GM23338 (cell line): Measurements from ENCODE around the gene ARL5A. TPM values are rescaled to one million over a fixed set of nuclear protein-coding genes. Genes with fewer than 3 reads are reported as not detected.

Experiments
- ATAC-seq: fragments of 200-7000 bp; cut with Tn5 transposase; 3 replicates; pipeline ENCODE4 v1.9.1; 2020
- DNase-seq: peaks from one replicate; pipeline ENCODE4 v3.0.0-alpha.2; 2015; ENCODE audit warnings: low spot score
- H2AFZ ChIP-seq: fragments of 200-600 bp; sonication (generic); 2 replicates; pipeline ENCODE4 v1.8.0; 2016; ENCODE audit warnings: antibody characterized with exemption, mild to moderate bottlenecking, moderate library complexity
- H3F3A ChIP-seq: fragments of 200-600 bp; sonication (generic); replicated peaks from 2 replicates; pipeline ENCODE4 v1.8.0; 2017; ENCODE audit warnings: antibody characterized with exemption, mixed run types, low read depth
- H3K27ac ChIP-seq: fragments of 200-600 bp; sonication (generic); 2 replicates; pipeline ENCODE4 v1.6.1; 2016; ENCODE audit warnings: low read depth
- H3K27me3 ChIP-seq: fragments of 200-600 bp; sonication (generic); 2 replicates; pipeline ENCODE4 v1.8.0; 2016; ENCODE audit warnings: mild to moderate bottlenecking, mixed run types, moderate library complexity; ENCODE audit not compliant: insufficient read depth
- H3K36me3 ChIP-seq: fragments of 200-600 bp; sonication (generic); 2 replicates; pipeline ENCODE4 v1.8.0; 2016; ENCODE audit warnings: mild to moderate bottlenecking; ENCODE audit not compliant: insufficient read depth
- H3K4me1 ChIP-seq: fragments of 200-600 bp; sonication (generic); 2 replicates; pipeline ENCODE4 v1.8.0; 2016; ENCODE audit warnings: mild to moderate bottlenecking, moderate library complexity; ENCODE audit not compliant: insufficient read depth
- H3K4me2 ChIP-seq: fragments of 200-600 bp; sonication (generic); 2 replicates; pipeline ENCODE4 v1.7.1; 2017; ENCODE audit warnings: mixed run types
- H3K4me3 ChIP-seq: fragments of 200-600 bp; sonication (generic); 2 replicates; pipeline ENCODE4 v1.6.1; 2016; ENCODE audit warnings: mixed run types
- H3K79me2 ChIP-seq: fragments of 200-600 bp; sonication (generic); replicated peaks from 2 replicates; pipeline ENCODE4 v1.8.0; 2017; ENCODE audit warnings: mild to moderate bottlenecking; ENCODE audit not compliant: insufficient read depth
- H3K9me2 ChIP-seq: fragments of 200-600 bp; sonication (generic); 2 replicates; pipeline ENCODE4 v1.8.0; 2017; ENCODE audit not compliant: insufficient read depth
- H4K20me1 ChIP-seq: fragments of 200-600 bp; sonication (generic); replicated peaks from 2 replicates; pipeline ENCODE4 v1.8.0; 2017; ENCODE audit warnings: mild to moderate bottlenecking; ENCODE audit not compliant: insufficient read depth
- H3K27ac Mint-ChIP-seq: 2 replicates; pipeline ENCODE4 v1.8.0; 2020; ENCODE audit warnings: inconsistent platforms, mild to moderate bottlenecking, moderate library complexity, mixed read lengths
- H3K27me3 Mint-ChIP-seq: 3 replicates; pipeline ENCODE4 v1.8.0; 2022; ENCODE audit warnings: low read depth, mild to moderate bottlenecking, moderate library complexity, mixed read lengths, inconsistent platforms; ENCODE audit not compliant: insufficient read depth, poor library complexity
- H3K36me3 Mint-ChIP-seq: 3 replicates; pipeline ENCODE4 v1.8.0; 2021; ENCODE audit warnings: low read depth, mild to moderate bottlenecking, inconsistent platforms, moderate library complexity, mixed read lengths
- H3K4me1 Mint-ChIP-seq: 3 replicates; pipeline ENCODE4 v1.8.0; 2020; ENCODE audit warnings: mild to moderate bottlenecking, inconsistent platforms, mixed read lengths
- H3K4me3 Mint-ChIP-seq: 3 replicates; pipeline ENCODE4 v1.8.0; 2021; ENCODE audit warnings: moderate library complexity, mild to moderate bottlenecking, inconsistent platforms, mixed read lengths
- H3K9me3 Mint-ChIP-seq: 3 replicates; pipeline ENCODE4 v1.8.0; 2020; ENCODE audit warnings: moderate library complexity, mild to moderate bottlenecking, inconsistent platforms, mixed read lengths
- CREB1 ChIP-seq: fragments of 250-450 bp; sonication (Bioruptor Pico); IDR thresholded peaks from 2 replicates; pipeline ENCODE4 v1.5.0; 2020; ENCODE audit warnings: low read depth, mild to moderate bottlenecking, moderate library complexity
- EZH2 ChIP-seq: fragments of 200-600 bp; sonication (generic); IDR thresholded peaks from one replicate; pipeline ENCODE4 v1.8.0; 2017; ENCODE audit warnings: antibody characterized with exemption, mild to moderate bottlenecking, low read depth; ENCODE audit not compliant: unreplicated experiment
- EZH2phosphoT487 ChIP-seq: fragments of 200-600 bp; sonication (generic); IDR thresholded peaks from one replicate; pipeline ENCODE4 v1.8.1; 2018; ENCODE audit warnings: antibody characterized with exemption; ENCODE audit not compliant: unreplicated experiment
- JUNB ChIP-seq: IDR thresholded peaks from one replicate; pipeline ENCODE4 v1.6.1; 2016; ENCODE audit warnings: antibody characterized with exemption; ENCODE audit not compliant: unreplicated experiment
- NANOG ChIP-seq: IDR thresholded peaks from 2 replicates; pipeline ENCODE4 v1.6.1; 2016; ENCODE audit warnings: antibody characterized with exemption, borderline replicate concordance
- POLR2AphosphoS5 ChIP-seq: IDR thresholded peaks from 2 replicates; pipeline ENCODE4 v1.6.1; 2016; ENCODE audit warnings: antibody characterized with exemption, low read depth
- STAT1 ChIP-seq: IDR thresholded peaks from one replicate; pipeline ENCODE4 v1.6.1; 2016; ENCODE audit warnings: antibody characterized with exemption; ENCODE audit not compliant: unreplicated experiment
- ZNF114 ChIP-seq: fragments of 250-450 bp; sonication (Bioruptor Pico); IDR thresholded peaks from 2 replicates; pipeline ENCODE4 v1.5.0; 2020; ENCODE audit warnings: mild to moderate bottlenecking, moderate library complexity
- ZNF331 ChIP-seq: fragments of 250-450 bp; sonication (Bioruptor Pico); IDR thresholded peaks from 2 replicates; pipeline ENCODE4 v1.5.0; 2020; ENCODE audit warnings: low read depth, mild to moderate bottlenecking, moderate library complexity
- polyA plus RNA-seq: library from polyadenylated mRNA; unstranded; fragments of >200 nt; fragmentation: Nextera tagmentation; extraction: Ambion mirVana; gene quantifications from 2 replicates; pipeline ENCODE4 v1.2.1, GENCODE V29; 2016
- total RNA-seq: library from RNA; depleted of rRNA; stranded (reverse); fragments of >200 nt; shearing (Covaris generic); gene quantifications from 2 replicates; pipeline ENCODE4 v1.2.3, GENCODE V29; 2014
- TF ChIP-seq, protein P1 (sequence below), 2 experiments: fragments of 200-600 bp in 1 of 2; sonication (generic) in 1 of 2; conservative IDR thresholded peaks; 2 replicates each; pipeline versions ENCODE4 v1.5.1 to v1.6.1; 2016 to 2017; ENCODE audit warnings: antibody characterized with exemption in 2 of 2, low read depth in 2 of 2, mild to moderate bottlenecking in 2 of 2, moderate library complexity in 1 of 2
- TF ChIP-seq, protein P2 (sequence below): IDR thresholded peaks from one replicate; pipeline ENCODE4 v1.6.1; 2018; ENCODE audit warnings: antibody characterized with exemption; ENCODE audit not compliant: unreplicated experiment

Gene ARL5A
- total and polyA plus RNA-seq, 2 experiments from 2014 or later: 26.8 to 104 TPM

DNA sequence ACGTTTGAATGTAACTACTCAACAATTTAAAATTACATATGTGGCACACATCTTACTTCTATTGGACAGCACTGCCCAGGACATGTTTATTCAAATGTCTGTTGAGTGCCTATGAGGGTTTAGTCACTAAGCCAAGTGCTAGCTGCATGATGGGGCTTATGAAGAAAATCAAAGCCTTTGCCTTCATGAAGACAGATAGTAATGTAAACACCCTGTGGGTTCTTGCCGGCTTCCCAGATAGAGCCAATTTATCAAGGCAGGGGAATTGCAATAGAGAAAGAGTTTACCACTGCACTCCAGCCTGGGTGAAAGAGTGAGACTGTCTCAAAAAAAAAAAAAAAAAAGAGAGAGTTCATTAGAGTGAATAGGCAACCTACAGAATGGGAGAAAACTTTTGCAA, 50.3 kb downstream of the ARL5A start (continued):
- TF ChIP-seq, protein P1, sequence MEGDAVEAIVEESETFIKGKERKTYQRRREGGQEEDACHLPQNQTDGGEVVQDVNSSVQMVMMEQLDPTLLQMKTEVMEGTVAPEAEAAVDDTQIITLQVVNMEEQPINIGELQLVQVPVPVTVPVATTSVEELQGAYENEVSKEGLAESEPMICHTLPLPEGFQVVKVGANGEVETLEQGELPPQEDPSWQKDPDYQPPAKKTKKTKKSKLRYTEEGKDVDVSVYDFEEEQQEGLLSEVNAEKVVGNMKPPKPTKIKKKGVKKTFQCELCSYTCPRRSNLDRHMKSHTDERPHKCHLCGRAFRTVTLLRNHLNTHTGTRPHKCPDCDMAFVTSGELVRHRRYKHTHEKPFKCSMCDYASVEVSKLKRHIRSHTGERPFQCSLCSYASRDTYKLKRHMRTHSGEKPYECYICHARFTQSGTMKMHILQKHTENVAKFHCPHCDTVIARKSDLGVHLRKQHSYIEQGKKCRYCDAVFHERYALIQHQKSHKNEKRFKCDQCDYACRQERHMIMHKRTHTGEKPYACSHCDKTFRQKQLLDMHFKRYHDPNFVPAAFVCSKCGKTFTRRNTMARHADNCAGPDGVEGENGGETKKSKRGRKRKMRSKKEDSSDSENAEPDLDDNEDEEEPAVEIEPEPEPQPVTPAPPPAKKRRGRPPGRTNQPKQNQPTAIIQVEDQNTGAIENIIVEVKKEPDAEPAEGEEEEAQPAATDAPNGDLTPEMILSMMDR (conservative IDR thresholded peaks at IDR 0.05; ENCODE audit: low read depth in 2 of 2): no peak
- TF ChIP-seq CREB1 (no peak), JUNB (no peak), EZH2 (no peak), NANOG (no peak), EZH2phosphoT487 (no peak), POLR2AphosphoS5 (no peak), ZNF331 (CRISPR knock-in tag) (no peak)
- TF ChIP-seq, protein P2, sequence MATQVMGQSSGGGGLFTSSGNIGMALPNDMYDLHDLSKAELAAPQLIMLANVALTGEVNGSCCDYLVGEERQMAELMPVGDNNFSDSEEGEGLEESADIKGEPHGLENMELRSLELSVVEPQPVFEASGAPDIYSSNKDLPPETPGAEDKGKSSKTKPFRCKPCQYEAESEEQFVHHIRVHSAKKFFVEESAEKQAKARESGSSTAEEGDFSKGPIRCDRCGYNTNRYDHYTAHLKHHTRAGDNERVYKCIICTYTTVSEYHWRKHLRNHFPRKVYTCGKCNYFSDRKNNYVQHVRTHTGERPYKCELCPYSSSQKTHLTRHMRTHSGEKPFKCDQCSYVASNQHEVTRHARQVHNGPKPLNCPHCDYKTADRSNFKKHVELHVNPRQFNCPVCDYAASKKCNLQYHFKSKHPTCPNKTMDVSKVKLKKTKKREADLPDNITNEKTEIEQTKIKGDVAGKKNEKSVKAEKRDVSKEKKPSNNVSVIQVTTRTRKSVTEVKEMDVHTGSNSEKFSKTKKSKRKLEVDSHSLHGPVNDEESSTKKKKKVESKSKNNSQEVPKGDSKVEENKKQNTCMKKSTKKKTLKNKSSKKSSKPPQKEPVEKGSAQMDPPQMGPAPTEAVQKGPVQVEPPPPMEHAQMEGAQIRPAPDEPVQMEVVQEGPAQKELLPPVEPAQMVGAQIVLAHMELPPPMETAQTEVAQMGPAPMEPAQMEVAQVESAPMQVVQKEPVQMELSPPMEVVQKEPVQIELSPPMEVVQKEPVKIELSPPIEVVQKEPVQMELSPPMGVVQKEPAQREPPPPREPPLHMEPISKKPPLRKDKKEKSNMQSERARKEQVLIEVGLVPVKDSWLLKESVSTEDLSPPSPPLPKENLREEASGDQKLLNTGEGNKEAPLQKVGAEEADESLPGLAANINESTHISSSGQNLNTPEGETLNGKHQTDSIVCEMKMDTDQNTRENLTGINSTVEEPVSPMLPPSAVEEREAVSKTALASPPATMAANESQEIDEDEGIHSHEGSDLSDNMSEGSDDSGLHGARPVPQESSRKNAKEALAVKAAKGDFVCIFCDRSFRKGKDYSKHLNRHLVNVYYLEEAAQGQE: no peak

DNA sequence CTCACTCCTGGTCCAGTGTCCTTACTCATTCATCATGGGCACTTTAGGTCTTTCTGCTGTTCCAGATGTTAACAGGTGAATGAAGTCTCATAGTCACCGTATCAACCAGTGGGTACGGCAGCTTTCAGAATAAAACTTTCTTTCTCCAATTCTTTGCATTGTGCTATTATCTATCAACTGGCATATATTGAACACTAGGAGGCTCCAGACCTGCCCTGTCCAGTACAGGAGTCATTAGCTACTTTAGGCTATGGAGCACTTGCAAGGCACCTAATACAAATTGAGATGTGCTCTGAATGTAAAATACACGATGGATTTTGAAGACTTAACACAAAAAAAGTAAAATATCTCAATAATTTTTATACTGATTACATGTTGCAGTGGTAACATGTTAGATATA, 50.7 kb downstream of the ARL5A start:
- Histone ChIP-seq H3K36me3 (0 out of 2 replicates have a peak, but pooled peaks cover 7% of the 10 kb centered on the region), H3K4me1 (no peaks in the 10 kb centered on the region), H3K9me2 (0 out of 2 replicates have a peak, but pooled peaks cover 4% of the 10 kb centered on the region), H3F3A (no peaks in the 10 kb centered on the region), H3K4me3 (no peak overlapping the region), H4K20me1 (no peaks in the 10 kb centered on the region), H2AFZ (no peak overlapping the region), H3K27ac (no peak overlapping the region), H3K27me3 (no peaks in the 10 kb centered on the region), H3K4me2 (no peak overlapping the region), H3K79me2 (no peaks in the 10 kb centered on the region)
- ATAC-seq (peak; percentile 52), DNase-seq (peak; percentile 14)
- TF ChIP-seq, protein P1 (conservative IDR thresholded peaks at IDR 0.05; ENCODE audit: low read depth in 2 of 2): peak; percentile 45 to 47
- no peak for TF ChIP-seq ZNF114
- no peak for TF ChIP-seq ZNF331 (CRISPR knock-in tag)
- no peak for TF ChIP-seq STAT1
- Mint-ChIP-seq H3K4me1 (0 out of 3 replicates have a peak, but pooled peaks cover 2% of the 10 kb centered on the region), H3K27me3 (no peaks in the 10 kb centered on the region), H3K27ac (no peak overlapping the region), H3K9me3 (peaks cover 7% of the 10 kb centered on the region; the same call in 1 of the 3 replicates), H3K36me3 (peaks cover 42% of the 10 kb centered on the region), H3K4me3 (no peak overlapping the region)
